Measurements from ENCODE around the gene TRPC6.

TRPC6 gene

DNA sequence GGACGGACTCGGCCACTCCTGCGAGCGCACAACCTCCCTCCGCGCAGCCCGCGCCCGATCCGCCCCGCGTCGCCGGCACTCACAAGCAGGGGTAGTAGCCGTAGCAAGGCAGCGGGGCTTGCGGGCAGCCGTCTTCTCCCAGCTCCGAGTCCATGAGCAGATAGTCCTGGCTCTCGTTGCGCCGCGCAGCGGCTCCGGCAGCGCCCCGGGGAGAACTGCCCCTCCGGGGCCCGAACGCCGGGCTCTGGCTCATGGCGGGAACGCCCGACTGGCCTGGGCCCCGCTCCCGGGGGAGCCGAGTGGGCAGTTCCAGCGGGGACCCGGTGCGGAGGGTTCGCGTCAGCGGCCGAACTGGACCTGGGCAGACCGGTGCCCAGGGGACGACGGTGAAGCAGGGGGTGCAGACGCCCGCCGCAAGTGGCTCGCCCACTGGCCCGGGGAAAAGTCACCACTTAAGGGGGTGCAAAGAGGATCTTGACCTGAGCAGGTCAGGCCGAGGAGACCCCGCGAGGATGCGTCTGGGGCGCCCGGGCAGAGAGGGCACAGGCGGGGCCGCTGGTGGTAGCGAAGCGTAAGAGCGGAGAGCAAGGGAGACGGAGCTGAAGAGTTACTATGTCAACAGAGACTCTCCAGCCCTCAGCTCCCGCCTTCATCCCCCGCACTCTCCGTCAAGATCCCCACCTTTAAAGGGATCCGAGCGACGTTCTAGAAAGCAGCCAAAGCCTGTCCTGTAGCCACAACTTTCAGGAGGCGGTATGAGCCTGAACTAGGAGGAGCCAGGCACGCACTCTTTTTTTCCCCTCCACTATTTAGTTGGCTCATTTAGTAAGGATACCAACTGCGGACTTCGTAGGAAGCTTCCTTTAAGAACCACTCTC lies at the start of gene TRPC6:
TSS of gene TRPC6 (minus strand) at position 757 of the 878 bp plus-strand sequence. CDS start at position 253, 504 bp downstream.
- peak; percentile 73 for DNase-seq (ENCODE audit: low read depth, low spot score)

- no peak for DNase-seq (ENCODE audit: low read depth, low spot score)
These were observed 36.2 kb upstream of the TRPC6 start for GRCh38 chr11:101620026-101620425.

- no peak for DNase-seq (ENCODE audit: low read depth, low spot score)
These were observed 34.9 kb upstream of the TRPC6 start for GRCh38 chr11:101618709-101619108.

- peak; percentile 43 for DNase-seq (ENCODE audit: low read depth, low spot score)
These were observed 34.0 kb upstream of the TRPC6 start for GRCh38 chr11:101617735-101618332.

DNA sequence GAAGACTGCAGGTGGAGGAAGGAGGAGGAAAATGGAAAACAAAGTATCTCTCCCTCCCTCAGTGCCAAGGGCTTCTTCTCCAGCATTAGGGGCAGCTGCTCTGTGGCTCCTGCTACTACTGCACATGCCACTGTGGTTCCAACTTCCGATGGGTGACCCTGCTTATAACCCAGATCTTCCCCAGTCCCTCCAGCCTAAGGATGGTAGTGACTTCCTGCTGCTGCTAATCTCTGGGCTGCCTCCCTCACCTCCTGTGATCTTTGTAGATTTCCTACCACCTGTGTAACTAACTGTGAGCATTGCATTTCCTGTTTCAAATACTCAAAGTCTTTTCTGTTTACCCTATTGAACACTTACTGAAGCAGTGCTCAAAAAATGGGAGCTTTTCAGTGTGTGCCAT lies 28.7 kb upstream of the TRPC6 start:
- DNase-seq (ENCODE audit: low read depth, low spot score) = no peak

- DNase-seq (ENCODE audit: low read depth, low spot score) = no peak
These were observed 17.1 kb upstream of the TRPC6 start for GRCh38 chr11:101600924-101601323.

DNA sequence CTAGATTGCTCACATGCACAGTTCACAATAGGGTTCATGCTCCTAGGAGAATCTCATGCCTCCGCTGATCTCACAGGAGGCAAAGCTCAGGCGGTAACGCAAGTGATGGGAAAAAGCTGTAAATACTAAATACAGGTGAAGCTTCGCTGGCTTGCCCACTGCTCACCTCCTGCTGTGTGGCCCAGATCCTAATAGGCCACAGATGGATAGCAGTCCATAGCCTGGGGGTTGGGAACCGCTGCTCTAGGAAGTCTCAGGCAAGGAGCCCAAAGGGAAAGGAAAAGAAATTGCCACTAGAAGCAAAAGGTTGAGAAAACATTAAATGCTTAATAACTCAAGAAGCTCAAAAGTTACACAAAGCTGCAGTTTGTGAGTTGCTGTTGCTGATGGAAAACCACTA lies 3.2 kb upstream of the TRPC6 start:
- peak; percentile 47 for DNase-seq (ENCODE audit: low read depth, low spot score)

DNA sequence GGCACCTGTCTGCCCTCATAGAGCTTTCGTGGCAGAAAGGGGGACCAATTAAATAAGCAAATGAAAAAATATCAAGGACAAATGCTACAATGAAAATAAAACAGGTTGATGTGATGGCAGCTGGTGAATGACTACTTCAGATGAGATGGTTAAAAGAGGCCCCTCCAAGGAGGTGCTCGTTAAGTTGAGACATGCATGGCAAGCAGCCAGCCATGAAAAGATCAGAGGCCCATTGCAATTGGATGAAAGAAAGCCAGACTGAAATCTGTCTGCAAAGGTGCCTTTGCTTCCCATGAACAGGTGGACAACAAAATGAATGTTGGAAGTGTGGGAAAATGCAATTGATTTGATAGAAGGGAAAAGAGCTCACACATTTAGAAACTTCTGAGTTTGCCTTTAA lies 848 bp upstream of the TRPC6 start:
- no peak for DNase-seq (ENCODE audit: low read depth, low spot score)

DNA sequence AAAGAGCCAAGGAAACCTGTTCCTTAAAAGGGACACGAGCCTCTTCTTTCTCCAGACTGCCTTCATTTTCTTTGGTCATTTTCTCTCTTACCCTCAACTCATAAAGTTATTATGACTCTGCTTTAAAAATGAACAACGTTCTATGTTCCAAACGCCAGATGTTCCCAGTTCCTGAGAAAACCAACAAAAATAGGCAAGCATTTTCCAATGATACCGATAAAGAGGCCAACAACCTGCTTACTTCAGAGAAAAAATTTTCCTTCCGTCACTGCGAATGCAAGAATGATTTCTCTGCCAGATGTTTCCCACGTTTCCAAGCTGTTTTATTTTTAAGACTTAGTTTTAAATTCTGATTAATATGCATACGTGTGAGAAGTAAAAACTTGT lies 315 bp upstream of the TRPC6 start:
- no peak for DNase-seq (ENCODE audit: low read depth, low spot score)

DNA sequence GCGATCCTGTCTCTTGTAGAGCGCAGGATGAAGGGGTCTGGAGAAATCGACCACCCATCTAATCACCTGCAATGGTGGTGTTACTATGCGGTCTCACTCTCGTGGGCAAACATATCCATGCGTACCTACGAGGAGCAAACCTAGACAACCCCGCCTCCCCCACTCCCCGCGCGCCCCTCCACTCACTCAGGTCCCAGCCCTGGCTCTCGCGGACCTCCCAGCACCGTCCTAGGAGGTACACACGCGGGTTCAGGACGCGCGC lies 887 bp downstream of the TRPC6 start:
- no peak for DNase-seq (ENCODE audit: low read depth, low spot score)

DNA sequence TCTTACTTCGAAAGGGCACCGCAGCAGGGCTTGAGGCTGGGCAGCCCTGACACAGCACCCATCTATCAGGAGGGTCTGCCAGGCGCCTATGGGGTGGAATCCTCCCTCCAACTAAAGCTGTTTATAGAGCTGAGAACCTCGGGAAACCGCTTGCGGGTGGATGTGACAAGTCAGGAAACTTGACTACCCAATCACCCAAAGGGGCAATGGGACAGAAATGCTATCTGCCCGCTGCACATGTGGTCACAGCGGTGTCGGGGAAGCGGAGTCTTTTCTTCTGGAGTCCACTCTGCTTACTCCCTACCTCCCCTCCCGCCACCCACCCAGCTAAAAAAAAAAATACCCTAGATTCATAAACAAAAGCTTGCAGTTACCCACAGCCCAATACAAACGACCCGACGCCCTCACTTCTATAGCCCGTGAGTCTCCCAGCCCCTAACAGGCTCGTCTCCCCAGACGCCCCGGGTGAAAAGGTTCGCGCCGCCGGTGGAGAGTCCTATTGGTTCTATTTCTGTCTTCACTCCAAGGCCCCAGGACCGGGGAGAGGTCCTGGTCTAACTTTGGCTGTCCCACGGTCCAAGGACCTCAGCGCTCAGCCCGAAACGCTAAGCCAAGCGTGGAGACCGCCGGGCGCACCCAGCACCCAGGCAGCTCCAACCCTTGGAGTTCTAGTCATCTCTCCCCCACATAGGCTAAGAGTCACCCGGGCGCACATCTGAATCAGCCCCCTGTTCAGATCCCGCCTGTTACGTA lies 1.4 kb downstream of the TRPC6 start:
- DNase-seq (ENCODE audit: low read depth, low spot score) = peak; percentile 33

DNA sequence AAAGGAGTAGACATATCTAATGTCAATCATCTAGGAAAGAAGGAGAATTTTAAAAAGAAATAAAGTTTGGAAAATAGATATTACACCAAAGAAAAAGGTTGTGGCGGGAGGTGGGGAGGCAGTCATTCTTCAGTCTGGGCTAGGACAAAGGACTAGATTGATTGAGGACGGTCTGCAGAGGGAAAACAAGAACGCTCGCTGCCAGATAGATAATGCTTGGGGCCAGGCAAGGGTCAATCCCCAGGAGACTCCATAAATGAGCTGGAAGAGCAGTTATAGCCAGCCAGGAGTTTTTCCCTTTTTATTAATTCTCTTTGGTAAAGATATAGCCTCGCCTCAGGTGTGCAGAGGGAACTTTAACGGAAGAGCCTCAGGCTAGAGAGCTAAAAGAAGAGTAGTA lies 6.3 kb downstream of the TRPC6 start:
- no peak for DNase-seq (ENCODE audit: low read depth, low spot score)

GRCh38 chr11:101576456-101576855 lies 7.4 kb downstream of the TRPC6 start:
- DNase-seq (ENCODE audit: low read depth, low spot score) = no peak

GRCh38 chr11:101574886-101575285 lies 8.9 kb downstream of the TRPC6 start:
- no peak for DNase-seq (ENCODE audit: low read depth, low spot score)

DNA sequence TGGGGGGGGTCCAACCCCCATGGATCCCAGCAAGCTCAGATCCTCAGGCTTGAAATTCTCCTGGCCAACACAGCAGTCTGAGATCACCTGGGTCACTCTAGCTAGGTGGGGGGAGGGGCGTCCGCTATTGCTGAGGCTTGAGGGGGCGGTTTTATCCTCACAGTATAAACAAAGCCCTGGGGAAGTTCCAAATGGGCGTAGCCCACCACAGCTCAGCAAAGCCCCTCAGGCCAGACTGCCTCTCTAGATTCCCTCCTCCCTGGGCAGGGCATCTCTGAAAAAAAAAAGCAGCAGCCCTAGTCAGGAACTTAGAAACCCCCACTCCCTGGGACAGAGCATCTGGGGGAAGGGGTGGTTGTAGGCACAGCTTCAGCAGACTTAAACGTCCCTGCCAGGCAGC lies 16.7 kb downstream of the TRPC6 start:
- DNase-seq (ENCODE audit: low read depth, low spot score) = peak; percentile 98

- no peak for DNase-seq (ENCODE audit: low read depth, low spot score)
These were observed 17.2 kb downstream of the TRPC6 start for GRCh38 chr11:101566626-101567025.

GRCh38 chr11:101563166-101563565 lies 20.6 kb downstream of the TRPC6 start:
- no peak for DNase-seq (ENCODE audit: low read depth, low spot score)

GRCh38 chr11:101555366-101555765 lies 28.4 kb downstream of the TRPC6 start:
- DNase-seq (ENCODE audit: low read depth, low spot score) = no peak

DNA sequence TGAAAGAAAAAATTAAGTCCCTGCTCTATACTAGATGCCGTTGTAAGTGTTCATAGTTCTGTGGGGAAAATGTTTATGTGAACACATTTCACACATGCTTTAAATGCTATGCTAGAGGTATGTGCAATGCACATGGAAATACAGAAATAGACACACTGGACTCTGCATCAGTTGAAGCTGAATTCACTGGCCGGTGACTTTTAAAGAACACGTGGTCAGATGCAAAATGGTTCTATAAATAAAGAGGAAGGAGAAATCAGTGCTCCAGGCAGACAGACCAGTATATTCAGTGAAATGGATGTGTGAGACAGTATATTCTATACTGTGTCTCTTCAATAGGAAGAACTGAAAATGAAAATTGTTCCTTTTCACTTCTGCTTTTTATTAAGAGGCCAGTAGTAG lies 29.9 kb downstream of the TRPC6 start:
- no peak for DNase-seq (ENCODE audit: low read depth, low spot score)

GRCh38 chr11:101552888-101553287 lies 30.9 kb downstream of the TRPC6 start:
- no peak for DNase-seq (ENCODE audit: low read depth, low spot score)

DNA sequence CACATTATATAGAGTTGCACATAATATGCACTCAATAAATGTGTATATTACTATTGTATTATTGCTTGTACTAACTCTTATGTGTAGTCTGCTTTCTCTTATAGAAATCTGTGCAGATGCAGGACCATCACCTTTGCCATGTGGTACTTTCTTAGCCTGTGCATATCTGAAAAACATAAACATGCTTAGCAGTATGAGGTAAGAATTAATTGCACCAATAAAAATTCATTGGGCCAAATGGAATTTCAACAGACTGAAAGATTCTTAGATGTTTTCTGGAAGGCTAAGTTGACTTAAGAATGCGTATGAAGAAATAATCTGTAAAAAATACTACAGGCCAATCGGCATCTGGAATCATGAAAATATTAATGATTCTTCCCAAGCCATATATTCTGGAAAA lies 55.3 kb downstream of the TRPC6 start:
- DNase-seq (ENCODE audit: low read depth, low spot score) = no peak

DNA sequence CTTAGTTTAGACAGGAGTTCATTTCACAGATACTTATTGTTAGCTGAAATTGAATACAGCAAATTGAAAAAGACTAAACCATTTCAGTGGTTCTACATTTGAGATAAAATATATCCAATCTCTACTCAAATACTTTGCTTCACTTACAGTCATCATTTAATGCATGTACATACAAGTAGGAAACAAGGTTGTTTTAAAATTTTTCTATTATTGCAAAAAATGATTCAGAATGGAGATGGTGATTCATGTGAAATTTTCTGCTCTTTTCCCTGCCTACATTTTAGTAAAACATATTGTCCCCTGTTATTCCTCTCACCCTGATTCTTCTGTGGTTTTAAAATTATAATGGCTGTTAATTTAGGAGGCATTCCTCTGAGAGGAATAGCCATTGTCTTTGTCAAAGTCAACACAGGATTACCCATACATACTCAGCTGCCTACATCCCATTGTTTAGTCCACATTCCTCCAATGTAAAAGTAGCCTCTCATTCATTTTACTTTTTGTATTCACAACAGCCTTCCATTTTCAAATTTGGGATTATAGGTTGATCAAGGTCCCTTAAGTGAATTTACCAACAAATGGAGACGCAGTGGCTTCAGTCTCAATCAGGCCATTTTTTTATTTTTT lies 60.1 kb downstream of the TRPC6 start:
- DNase-seq (ENCODE audit: low read depth, low spot score) = no peak
